Mucosa of stomach (tissue), 1 donor: Measurements from ENCODE around the gene KRT1.

Experiments used
- H3K27me3 ChIP-seq: one replicate; pipeline ENCODE4 v1.7.0; 2013; ENCODE audit warnings: mild to moderate bottlenecking, low read length; ENCODE audit not compliant: control insufficient read depth, insufficient read depth
- H3K36me3 ChIP-seq: one replicate; pipeline ENCODE4 v1.7.0; 2013; ENCODE audit warnings: low read length; ENCODE audit not compliant: control insufficient read depth, insufficient read depth
- H3K4me1 ChIP-seq: one replicate; pipeline ENCODE4 v1.7.0; 2013; ENCODE audit warnings: mild to moderate bottlenecking, low read length; ENCODE audit not compliant: control insufficient read depth, insufficient read depth
- H3K4me3 ChIP-seq: one replicate; pipeline ENCODE4 v1.7.0; 2013; ENCODE audit warnings: low read length
- H3K9ac ChIP-seq: one replicate; pipeline ENCODE4 v1.7.0; 2013; ENCODE audit warnings: mild to moderate bottlenecking, low read length, moderate library complexity
- H3K9me3 ChIP-seq: one replicate; pipeline ENCODE4 v1.7.0; 2013; ENCODE audit warnings: mild to moderate bottlenecking, low read length, moderate library complexity; ENCODE audit not compliant: control insufficient read depth
- donor health status: Pancreatic carcinoma.

The KRT1 gene

GRCh38 chr12:52687497-52688385, 7.5 kb upstream of the KRT1 start:
- Histone ChIP-seq H3K4me3 (no peak overlapping the region), H3K4me1 (peaks cover 16% of the 10 kb centered on the region), H3K9ac (no peak overlapping the region), H3K27me3 (peaks cover 37% of the 10 kb centered on the region), H3K9me3 (no peaks in the 10 kb centered on the region), H3K36me3 (no peaks in the 10 kb centered on the region)

GRCh38 chr12:52686756-52687487, 6.7 kb upstream of the KRT1 start:
- Histone ChIP-seq H3K36me3 (no peaks in the 10 kb centered on the region), H3K9me3 (no peaks in the 10 kb centered on the region), H3K4me3 (no peak overlapping the region), H3K4me1 (peaks cover 16% of the 10 kb centered on the region), H3K9ac (no peak overlapping the region), H3K27me3 (peaks cover 34% of the 10 kb centered on the region)

- H3K4me3 ChIP-seq: no peak overlapping the region
- H3K9me3 ChIP-seq: no peaks in the 10 kb centered on the region
- no peaks in the 10 kb centered on the region for H3K36me3 ChIP-seq
- H3K27me3 ChIP-seq: peaks cover 25% of the 10 kb centered on the region
- H3K4me1 ChIP-seq: peaks cover 12% of the 10 kb centered on the region
- no peak overlapping the region for H3K9ac ChIP-seq
Measured at GRCh38 chr12:52686063-52686462, 5.9 kb upstream of the KRT1 start.

- Histone ChIP-seq H3K27me3 (peaks cover 19% of the 10 kb centered on the region), H3K9me3 (no peaks in the 10 kb centered on the region), H3K4me3 (no peak overlapping the region), H3K4me1 (peaks cover 6% of the 10 kb centered on the region), H3K36me3 (no peaks in the 10 kb centered on the region), H3K9ac (no peak overlapping the region)
Measured at GRCh38 chr12:52685406-52685890, 5.2 kb upstream of the KRT1 start.

- H3K9me3 ChIP-seq: no peaks in the 10 kb centered on the region
- H3K36me3 ChIP-seq: no peaks in the 10 kb centered on the region
- peaks cover 10% of the 10 kb centered on the region for H3K27me3 ChIP-seq
- H3K9ac ChIP-seq: no peak overlapping the region
- peaks cover 6% of the 10 kb centered on the region for H3K4me1 ChIP-seq
- H3K4me3 ChIP-seq: no peak overlapping the region
Measured at GRCh38 chr12:52684431-52684830, 4.2 kb upstream of the KRT1 start.

- H3K4me1 ChIP-seq: peaks cover 6% of the 10 kb centered on the region
- H3K4me3 ChIP-seq: no peak overlapping the region
- H3K36me3 ChIP-seq: no peaks in the 10 kb centered on the region
- no peaks in the 10 kb centered on the region for H3K9me3 ChIP-seq
- no peak overlapping the region for H3K9ac ChIP-seq
- H3K27me3 ChIP-seq: peaks cover 9% of the 10 kb centered on the region
Measured at GRCh38 chr12:52683575-52684300, 3.5 kb upstream of the KRT1 start.

- no peaks in the 10 kb centered on the region for H3K9me3 ChIP-seq
- H3K36me3 ChIP-seq: no peaks in the 10 kb centered on the region
- H3K27me3 ChIP-seq: peaks cover 2% of the 10 kb centered on the region
- H3K4me3 ChIP-seq: no peak overlapping the region
- peaks cover 6% of the 10 kb centered on the region for H3K4me1 ChIP-seq
- H3K9ac ChIP-seq: no peak overlapping the region
Measured at GRCh38 chr12:52682938-52683574, 2.8 kb upstream of the KRT1 start.

- peaks cover under 1% of the 10 kb centered on the region for H3K4me1 ChIP-seq
- H3K4me3 ChIP-seq: no peak overlapping the region
- no peaks in the 10 kb centered on the region for H3K27me3 ChIP-seq
- H3K36me3 ChIP-seq: no peaks in the 10 kb centered on the region
- no peak overlapping the region for H3K9ac ChIP-seq
- H3K9me3 ChIP-seq: no peaks in the 10 kb centered on the region
Measured at GRCh38 chr12:52682381-52682660, 2.1 kb upstream of the KRT1 start.

GRCh38 chr12:52681526-52682380, 1.5 kb upstream of the KRT1 start:
- Histone ChIP-seq H3K36me3 (no peaks in the 10 kb centered on the region), H3K4me1 (no peaks in the 10 kb centered on the region), H3K9me3 (no peaks in the 10 kb centered on the region), H3K4me3 (no peak overlapping the region), H3K27me3 (no peaks in the 10 kb centered on the region), H3K9ac (no peak overlapping the region)

- Histone ChIP-seq H3K36me3 (no peaks in the 10 kb centered on the region), H3K9me3 (no peaks in the 10 kb centered on the region), H3K27me3 (no peaks in the 10 kb centered on the region), H3K4me1 (no peaks in the 10 kb centered on the region), H3K4me3 (no peak overlapping the region), H3K9ac (no peak overlapping the region)
Measured at GRCh38 chr12:52679875-52680274, 332 bp downstream of the KRT1 start.

GRCh38 chr12:52677671-52678070, 2.5 kb downstream of the KRT1 start:
- Histone ChIP-seq H3K36me3 (no peaks in the 10 kb centered on the region), H3K9ac (no peak overlapping the region), H3K27me3 (no peaks in the 10 kb centered on the region), H3K4me3 (no peak overlapping the region), H3K9me3 (no peaks in the 10 kb centered on the region), H3K4me1 (no peaks in the 10 kb centered on the region)
